Peyer's patch (tissue), 4 donors: ENCODE data around the gene NDUFS6. TPM values are rescaled to one million over a fixed set of nuclear protein-coding genes. Genes with fewer than 3 reads are reported as not detected.

Source experiments
- DNase-seq, 3 donors: peaks; one replicate each; pipeline ENCODE4 v3.0.0-alpha.2; 2017 to 2019
- H3K27ac ChIP-seq, 4 donors: fragments of 200-600 bp; sonication (generic); one replicate each; pipeline ENCODE4 v1.5.1; 2016 to 2019
- H3K27me3 ChIP-seq, 2 donors: fragments of 200-600 bp; sonication (generic); one replicate each; pipeline ENCODE4 v1.5.1; 2019
- H3K36me3 ChIP-seq, 3 donors: fragments of 200-600 bp; sonication (generic); one replicate each; pipeline ENCODE4 v1.5.1; 2016 to 2019
- H3K4me1 ChIP-seq, 4 donors: fragments of 200-600 bp; sonication (generic); one replicate each; pipeline ENCODE4 v1.5.1; 2016 to 2019
- H3K4me3 ChIP-seq, 4 donors: fragments of 200-600 bp; sonication (generic); 1 replicate in 3 of 4; 2 replicates in 1 of 4; pipeline ENCODE4 v1.5.1; 2016 to 2019; ENCODE audit warnings: mild to moderate bottlenecking in 1 of 4
- H3K9me3 ChIP-seq, 4 donors: fragments of 200-600 bp; sonication (generic); one replicate each; pipeline ENCODE4 v1.5.1; 2016 to 2019; ENCODE audit warnings: mild to moderate bottlenecking in 1 of 4
- POLR2A ChIP-seq, 2 donors: fragments of 450-650 bp; IDR thresholded peaks; one replicate each; pipeline ENCODE4 v1.5.1; 2017; ENCODE audit warnings: antibody characterized with exemption in 2 of 2, mild to moderate bottlenecking in 2 of 2, moderate library complexity in 2 of 2
- total RNA-seq, 4 donors: library from RNA; depleted of rRNA; stranded (reverse); fragments of >200 nt; gene quantifications; one replicate each; pipeline ENCODE4 v1.1.0, GENCODE V29; 2016
- TF ChIP-seq, protein P1 (sequence below), 6 experiments: fragments of 450-650 bp in 4 of 6; fragments of 200-600 bp in 2 of 6; sonication (generic) in 1 of 6; IDR thresholded peaks; one replicate each; pipeline ENCODE4 v1.5.1; 2017 to 2019; ENCODE audit warnings: antibody characterized with exemption in 6 of 6, mild to moderate bottlenecking in 3 of 6, moderate library complexity in 1 of 6

The NDUFS6 gene
- total RNA-seq, 4 donors from 2014 or later = 27.4 to 86.5 (median 47.6) TPM

GRCh38 chr5:1791176-1791575 is 10.0 kb upstream of the NDUFS6 start:
- peak in 2 of 3 donors; percentile 6 to 30 for DNase-seq
- Histone ChIP-seq H3K36me3 (no peaks in the 10 kb centered on the region), H3K27me3 (no peaks in the 10 kb centered on the region), H3K9me3 (no peaks in the 10 kb centered on the region), H3K4me1 (peaks cover 0 to 10% (median 0%) of the 10 kb centered on the region in 4 donors), H3K27ac (no peak overlapping the region), H3K4me3 (no peak overlapping the region)
- TF ChIP-seq, protein P1, sequence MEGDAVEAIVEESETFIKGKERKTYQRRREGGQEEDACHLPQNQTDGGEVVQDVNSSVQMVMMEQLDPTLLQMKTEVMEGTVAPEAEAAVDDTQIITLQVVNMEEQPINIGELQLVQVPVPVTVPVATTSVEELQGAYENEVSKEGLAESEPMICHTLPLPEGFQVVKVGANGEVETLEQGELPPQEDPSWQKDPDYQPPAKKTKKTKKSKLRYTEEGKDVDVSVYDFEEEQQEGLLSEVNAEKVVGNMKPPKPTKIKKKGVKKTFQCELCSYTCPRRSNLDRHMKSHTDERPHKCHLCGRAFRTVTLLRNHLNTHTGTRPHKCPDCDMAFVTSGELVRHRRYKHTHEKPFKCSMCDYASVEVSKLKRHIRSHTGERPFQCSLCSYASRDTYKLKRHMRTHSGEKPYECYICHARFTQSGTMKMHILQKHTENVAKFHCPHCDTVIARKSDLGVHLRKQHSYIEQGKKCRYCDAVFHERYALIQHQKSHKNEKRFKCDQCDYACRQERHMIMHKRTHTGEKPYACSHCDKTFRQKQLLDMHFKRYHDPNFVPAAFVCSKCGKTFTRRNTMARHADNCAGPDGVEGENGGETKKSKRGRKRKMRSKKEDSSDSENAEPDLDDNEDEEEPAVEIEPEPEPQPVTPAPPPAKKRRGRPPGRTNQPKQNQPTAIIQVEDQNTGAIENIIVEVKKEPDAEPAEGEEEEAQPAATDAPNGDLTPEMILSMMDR (IDR thresholded peaks at IDR 0.05) = no peak
- TF ChIP-seq POLR2A (IDR thresholded peaks at IDR 0.05) = no peak

- H3K27me3 ChIP-seq = no peaks in the 10 kb centered on the region
- TF ChIP-seq, protein P1 (IDR thresholded peaks at IDR 0.05) = no peak
- no peak for TF ChIP-seq POLR2A (IDR thresholded peaks at IDR 0.05)
- peak overlapping the region in 1 of 4 donors; percentile 6 for H3K4me3 ChIP-seq
- H3K9me3 ChIP-seq = no peaks in the 10 kb centered on the region
- DNase-seq = peak in 2 of 3 donors; percentile 62 to 85
- peaks cover 0 to 15% (median 0%) of the 10 kb centered on the region in 3 donors for H3K36me3 ChIP-seq
- H3K27ac ChIP-seq = peak overlapping the region; percentile 51 to 70 (median 60)
- H3K4me1 ChIP-seq = peaks cover 0 to 10% (median 4%) of the 10 kb centered on the region in 4 donors
Observed at GRCh38 chr5:1792842-1793266, 8.4 kb upstream of the NDUFS6 start.

GRCh38 chr5:1793301-1793740 is 7.9 kb upstream of the NDUFS6 start:
- TF ChIP-seq, protein P1 (IDR thresholded peaks at IDR 0.05) = no peak
- TF ChIP-seq POLR2A (IDR thresholded peaks at IDR 0.05) = no peak
- peaks cover 0 to 19% (median 0%) of the 10 kb centered on the region in 3 donors for H3K36me3 ChIP-seq
- H3K9me3 ChIP-seq = no peaks in the 10 kb centered on the region
- peaks cover 0 to 10% (median 5%) of the 10 kb centered on the region in 4 donors for H3K4me1 ChIP-seq
- DNase-seq = peak in 2 of 3 donors; percentile 39 to 43
- peak overlapping the region in 1 of 4 donors; percentile 6 for H3K4me3 ChIP-seq
- no peaks in the 10 kb centered on the region for H3K27me3 ChIP-seq
- peak overlapping the region; percentile 51 to 70 (median 60) for H3K27ac ChIP-seq

GRCh38 chr5:1793966-1794900 is 7.0 kb upstream of the NDUFS6 start:
- Histone ChIP-seq H3K9me3 (no peaks in the 10 kb centered on the region), H3K4me1 (peaks cover 0 to 17% (median 7%) of the 10 kb centered on the region in 4 donors), H3K27me3 (no peaks in the 10 kb centered on the region), H3K4me3 (no peak overlapping the region), H3K36me3 (peaks cover 0 to 19% (median 0%) of the 10 kb centered on the region in 3 donors), H3K27ac (peak overlapping the region in 2 of 4 donors; percentile 10 to 32)
- TF ChIP-seq, protein P1 (IDR thresholded peaks at IDR 0.05) = no peak
- no peak for TF ChIP-seq POLR2A (IDR thresholded peaks at IDR 0.05)
- peak in 2 of 3 donors; percentile 55 to 57 for DNase-seq

DNA sequence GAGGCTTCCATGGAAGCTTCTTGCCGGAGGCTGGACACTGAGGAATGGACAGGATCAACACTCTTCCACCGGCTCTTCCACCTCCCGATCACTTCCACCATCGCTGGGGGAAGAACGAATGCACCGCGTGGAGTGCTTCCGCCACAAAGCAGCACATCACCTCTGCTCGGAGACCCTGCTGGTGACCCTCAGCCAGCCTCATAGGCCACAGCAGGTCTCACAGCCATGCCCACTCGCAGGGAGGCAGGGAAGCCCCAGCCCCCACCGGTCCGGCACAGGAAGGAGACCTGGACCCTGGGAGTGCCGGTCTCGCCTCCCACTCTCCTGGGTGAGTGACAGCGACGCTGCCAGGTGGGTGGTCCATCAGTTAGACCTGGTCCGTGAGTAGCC is 6.3 kb upstream of the NDUFS6 start:
- DNase-seq = peak in 1 of 3 donors; percentile 39
- H3K27me3 ChIP-seq = no peaks in the 10 kb centered on the region
- H3K36me3 ChIP-seq = peaks cover 0 to 19% (median 0%) of the 10 kb centered on the region in 3 donors
- H3K9me3 ChIP-seq = no peaks in the 10 kb centered on the region
- H3K27ac ChIP-seq = no peak overlapping the region
- H3K4me3 ChIP-seq = no peak overlapping the region
- TF ChIP-seq, protein P1 (IDR thresholded peaks at IDR 0.05) = no peak
- TF ChIP-seq POLR2A (IDR thresholded peaks at IDR 0.05) = no peak
- H3K4me1 ChIP-seq = peaks cover 0 to 17% (median 7%) of the 10 kb centered on the region in 4 donors
